Hematopoietic multipotent progenitor cell treated with erythropoietin and hydrocortisone succinate and interleukin-3 and kit ligand, for 6 days (in vitro differentiated cells): Measurements from ENCODE around the gene PLCH1.

Experiments used
- DNase-seq: peaks from one replicate; pipeline ENCODE4 v3.0.0-alpha.2; 2015

PLCH1 gene

DNA sequence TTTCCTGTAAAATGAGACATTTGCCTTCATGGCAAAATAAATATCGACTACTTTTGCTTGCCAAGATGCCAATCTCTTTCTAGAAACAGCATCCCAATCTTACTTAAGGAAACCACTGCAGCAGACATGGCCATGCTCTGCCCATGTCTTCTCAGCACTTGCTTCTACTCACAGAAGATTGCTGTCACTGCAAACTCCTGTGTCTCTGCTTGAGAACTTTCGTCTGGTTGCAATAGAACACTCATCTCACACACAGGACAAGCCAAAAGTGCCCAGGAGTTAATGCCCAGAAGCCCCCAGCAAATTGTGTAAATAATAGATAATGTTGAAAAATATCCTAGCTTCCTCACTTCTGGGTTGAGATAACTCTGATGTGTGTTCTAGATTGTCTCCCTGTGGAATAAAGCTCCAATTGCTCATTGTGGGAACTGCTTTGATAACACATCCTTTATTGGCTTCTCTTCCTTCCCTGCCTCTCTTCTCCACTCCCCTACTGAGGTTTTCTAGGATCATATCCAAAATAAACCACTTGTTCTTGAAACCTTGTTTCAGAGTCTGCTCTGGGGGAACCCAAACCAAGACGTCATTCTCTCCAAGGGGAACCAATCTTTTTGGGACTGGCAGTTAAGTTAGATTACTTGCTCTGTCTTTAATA lies 295.1 kb downstream of the PLCH1 start:
- DNase-seq: no peak

DNA sequence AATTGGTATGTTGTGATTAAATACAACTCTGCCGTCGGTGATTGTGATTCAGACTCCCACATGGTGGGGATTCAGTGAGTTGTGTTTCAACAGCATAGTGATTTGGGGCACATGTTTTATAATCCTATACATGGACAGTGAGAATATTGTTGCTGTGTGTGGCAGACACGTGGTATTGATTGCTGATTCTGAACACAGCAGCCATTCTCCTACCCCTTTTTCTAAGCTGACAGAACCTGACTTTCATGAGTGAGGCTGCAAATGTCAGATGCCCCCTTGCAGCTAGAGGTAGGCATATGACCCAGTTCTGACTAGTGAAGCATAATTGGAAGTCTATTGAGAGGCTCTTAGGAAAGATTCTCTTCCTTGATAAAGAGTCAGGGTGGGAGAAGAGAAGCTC lies 296.3 kb downstream of the PLCH1 start:
- DNase-seq: no peak

DNA sequence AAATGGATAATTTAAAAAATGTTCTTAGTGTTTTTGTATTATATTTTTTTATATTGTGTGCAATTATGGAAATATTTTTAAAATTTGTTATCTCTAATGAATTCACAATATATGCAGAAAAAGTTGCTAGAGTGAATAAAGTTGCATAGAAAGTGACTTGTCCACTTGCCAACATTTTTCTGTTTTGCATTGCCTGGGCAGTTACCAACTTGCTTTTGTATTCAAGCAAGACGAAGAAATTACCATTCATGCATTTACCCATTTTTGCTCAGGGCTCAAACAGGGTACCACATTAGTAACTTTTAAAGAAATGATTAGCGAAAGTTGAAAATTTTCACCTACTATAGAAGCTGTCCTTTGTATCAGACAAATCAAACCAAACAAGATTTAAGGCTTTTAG lies 298.5 kb downstream of the PLCH1 start:
- DNase-seq: no peak

DNA sequence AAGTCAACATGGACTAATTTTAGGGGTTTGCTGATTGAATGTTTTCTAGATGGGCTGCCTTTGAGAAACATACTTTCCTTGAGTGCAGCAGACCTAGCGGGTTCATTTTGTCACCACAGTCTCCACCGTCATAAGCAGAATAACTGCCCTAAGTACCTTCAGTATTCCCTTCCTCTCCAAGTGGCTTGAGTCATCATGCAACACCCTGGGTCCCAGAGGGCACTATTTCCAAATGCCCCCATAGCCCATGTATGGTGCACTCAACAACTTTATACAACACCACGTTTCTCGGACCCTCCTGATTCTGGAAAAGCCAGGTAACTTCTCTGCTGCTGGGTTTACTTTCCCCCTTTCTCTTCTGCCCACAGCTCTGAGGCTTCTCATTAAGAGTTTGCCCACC lies 300.1 kb downstream of the PLCH1 start:
- no peak for DNase-seq

DNA sequence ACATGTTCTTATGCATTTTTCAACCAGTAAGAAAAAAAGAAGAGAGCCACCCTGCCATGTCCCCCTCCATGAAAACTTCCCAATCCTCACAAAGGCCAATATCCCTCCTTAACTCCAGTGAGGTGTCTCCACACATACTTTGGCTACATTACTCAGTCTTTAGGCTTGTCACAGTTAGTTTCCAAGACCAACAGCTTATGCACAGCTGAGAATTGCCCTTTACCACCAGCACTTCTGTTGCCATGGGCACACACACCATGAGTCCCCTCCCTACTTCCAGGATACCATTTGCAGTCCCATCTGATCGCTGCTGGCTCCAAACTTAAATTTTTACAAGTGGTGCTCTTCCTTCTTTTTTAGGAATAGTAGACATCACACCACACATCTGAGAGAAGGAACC lies 301.1 kb downstream of the PLCH1 start:
- no peak for DNase-seq

DNA sequence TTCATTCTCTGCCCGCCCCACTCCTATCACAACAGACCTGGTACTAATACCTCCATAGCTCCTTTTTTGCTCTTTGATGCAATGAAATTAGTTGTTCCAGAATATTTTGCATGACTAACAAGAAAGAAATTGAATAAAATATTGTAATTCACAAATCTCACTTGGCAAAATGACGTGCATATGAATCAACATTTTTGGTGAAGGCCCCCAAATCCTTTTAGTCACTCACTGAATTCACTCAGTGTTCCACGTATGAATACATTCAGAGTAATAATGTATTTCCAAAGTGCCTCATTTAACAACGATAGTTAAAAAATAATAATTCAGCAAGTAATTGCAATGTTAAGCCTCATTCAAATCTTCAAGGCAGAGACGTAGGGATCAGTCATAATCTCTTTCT lies 302.8 kb downstream of the PLCH1 start:
- no peak for DNase-seq

DNA sequence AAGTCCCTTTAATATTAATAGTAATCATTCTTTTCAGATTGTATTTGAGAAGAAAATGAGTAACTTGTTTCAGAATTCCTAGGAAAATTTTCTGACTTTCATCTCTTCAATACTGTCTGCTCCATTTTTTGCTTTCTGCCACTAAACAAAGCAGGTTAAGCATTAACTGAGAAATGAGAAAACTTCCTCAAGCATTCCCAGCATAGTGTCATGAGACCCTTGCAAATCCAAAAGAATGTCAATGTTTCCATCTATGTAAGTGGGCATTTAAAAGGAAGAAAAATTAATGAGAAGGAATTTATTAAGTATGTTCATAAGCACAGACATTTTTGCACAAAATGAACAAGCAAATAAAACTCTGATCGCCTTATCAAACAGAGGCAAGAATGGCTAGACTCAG lies 303.4 kb downstream of the PLCH1 start:
- DNase-seq: no peak

DNA sequence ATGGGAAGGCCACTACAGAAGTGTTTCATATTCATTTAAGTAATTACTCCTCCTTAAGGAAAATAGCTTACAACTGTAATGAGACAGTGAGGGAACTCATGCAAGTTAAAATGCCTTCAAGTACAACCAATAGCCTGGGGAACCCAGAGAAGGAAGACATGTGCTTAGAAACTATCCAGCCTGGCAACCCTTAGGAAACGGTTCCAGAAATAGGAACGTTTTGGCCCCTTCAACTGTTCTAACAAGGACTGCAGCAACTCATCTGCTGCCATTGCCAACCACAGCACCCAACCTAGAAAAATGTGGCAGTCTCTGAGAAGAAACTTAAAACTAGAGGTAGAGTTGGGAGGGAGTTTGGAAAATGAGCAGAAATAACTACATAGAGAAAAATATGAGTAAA lies 303.8 kb downstream of the PLCH1 start:
- no peak for DNase-seq

DNA sequence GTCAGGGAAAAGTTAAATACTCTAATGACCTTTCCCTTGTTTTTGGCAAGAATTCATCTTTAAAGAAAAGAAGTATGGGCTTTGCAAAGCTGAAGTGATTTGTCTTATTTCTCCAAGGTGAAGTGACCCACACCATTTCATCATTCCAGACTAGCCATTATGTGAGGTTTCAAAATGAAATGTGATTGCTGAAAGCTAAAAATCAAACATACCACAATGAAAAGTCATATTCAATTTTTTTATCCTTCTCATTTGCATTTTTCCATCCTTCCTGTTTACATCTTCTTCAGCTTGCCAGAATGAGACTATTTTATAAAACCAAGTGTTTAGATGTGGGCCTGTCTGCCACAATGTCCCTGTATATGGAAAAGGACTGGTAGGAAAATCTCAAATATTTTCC lies 309.1 kb downstream of the PLCH1 start:
- no peak for DNase-seq

DNA sequence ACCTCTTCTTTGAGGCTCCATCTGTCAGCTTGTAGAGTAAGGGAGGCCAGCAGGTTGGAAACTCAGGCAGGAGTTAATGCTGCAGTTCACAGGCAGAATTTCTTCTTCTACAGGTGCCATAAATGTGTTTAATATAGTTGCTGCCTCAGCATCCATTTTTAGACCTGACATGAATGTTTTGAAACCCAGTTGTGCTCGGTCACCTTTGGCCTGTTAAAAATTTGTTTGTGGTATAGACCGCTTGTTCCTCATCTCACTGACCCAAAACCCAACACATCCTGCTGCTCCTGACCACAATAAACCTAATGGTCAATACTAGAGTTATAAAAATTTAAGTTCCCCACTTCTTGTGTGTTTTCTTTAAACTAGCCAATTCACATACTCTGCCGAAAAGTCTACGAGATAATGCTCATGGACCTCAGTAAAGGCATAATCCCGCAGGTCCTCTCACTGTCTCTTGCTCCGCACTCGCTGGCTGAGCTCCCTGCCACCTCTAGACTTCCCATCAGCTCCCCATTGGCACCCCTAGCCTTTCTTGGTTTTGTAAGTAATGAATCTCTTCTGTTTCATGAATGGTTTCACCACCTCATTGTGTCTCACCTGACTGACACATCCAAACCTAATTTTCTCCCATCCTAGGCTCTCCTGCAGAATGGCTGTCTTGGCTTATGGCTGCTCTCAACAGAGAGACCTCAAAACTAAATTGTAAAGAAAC lies 312.9 kb downstream of the PLCH1 start:
- peak; percentile 16 for DNase-seq

DNA sequence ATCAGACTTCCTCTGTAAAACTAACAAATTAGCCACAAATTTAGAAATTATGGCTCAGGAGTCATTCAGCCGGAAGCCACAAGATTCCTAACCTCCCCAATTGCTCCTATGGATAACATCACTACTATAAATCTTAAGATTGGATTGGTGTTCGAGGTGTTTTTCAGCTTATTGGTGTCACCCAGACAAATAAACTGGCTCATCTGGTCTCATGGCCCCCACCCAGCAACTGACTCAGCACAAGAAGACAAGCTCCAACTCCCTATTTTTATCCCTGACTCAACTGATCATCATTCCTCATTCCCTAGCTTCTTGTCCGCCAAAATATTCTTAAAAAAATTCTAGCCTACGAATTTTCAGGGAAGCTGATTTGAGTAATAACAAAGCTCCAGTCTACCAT lies 316.3 kb downstream of the PLCH1 start:
- DNase-seq: no peak

DNA sequence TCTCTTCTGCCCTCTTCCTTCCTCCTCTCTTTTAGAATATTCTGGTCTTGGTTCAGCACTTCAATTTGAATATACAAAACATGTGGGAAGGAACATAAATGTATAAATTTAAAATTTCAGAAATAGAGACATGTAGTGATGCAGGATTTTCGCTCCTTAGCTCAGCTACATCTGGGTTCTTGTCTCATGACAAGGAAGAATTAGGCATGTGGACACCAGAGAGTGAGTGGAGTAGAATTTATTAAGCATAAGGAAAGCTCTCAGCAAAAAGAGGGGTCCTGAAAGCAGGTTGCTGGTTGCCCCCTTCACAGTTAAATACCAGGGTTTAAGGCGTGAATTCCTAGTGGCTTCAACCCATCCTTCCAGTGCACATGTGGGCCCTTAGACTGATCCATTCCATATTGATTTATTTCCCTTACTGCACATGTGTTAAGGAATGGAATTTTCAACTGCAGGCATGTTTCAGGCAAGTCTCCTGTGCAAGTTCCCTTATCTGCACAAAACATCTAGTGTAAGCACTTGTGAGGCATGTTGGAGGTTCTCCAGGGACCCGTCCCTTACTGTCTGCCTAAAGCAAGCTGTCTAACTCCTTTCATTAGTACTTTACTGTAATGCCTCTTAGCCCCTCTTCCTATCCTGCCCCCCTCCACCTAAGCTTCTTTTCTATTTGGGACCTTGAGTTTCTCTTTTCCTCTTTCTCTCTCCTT lies 318.2 kb downstream of the PLCH1 start:
- peak; percentile 26 for DNase-seq

DNA sequence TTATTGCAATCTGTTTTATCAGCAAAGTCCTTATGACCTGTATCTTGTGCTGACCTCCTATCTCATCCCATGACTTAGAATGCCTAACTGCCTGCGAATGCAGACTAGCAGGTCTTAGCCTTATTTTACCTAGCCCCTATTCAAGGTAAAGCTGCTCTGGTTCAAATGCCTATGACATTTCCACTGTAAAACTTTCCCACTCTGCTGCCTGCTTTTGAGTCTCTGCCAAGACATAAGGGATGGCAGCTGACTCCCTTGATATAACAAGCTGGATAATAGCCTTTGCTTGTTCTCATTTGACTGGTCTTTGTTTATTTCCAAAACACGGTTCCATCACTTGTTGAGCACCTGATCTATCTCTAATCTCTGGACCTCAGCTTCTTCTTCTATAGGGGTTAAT lies 319.5 kb downstream of the PLCH1 start:
- DNase-seq: peak; percentile 16

DNA sequence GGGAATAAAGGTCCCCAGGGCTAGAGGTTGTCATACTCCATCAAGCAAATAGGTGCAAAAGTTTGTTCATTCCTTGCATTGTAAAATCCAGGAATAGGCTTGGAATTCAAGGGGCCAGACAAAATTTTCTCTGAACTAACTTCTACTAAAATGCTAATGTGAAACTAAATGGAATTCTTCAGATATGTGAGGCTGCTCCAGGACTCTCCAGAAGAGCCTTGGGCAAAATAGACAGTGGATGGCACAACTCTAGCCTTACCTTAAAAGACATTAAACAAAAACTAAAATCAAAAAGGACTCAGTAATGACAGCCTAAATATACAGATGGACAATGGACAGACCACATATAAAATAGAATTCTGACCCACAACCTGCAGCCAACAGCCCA lies 320.6 kb downstream of the PLCH1 start:
- DNase-seq: no peak

DNA sequence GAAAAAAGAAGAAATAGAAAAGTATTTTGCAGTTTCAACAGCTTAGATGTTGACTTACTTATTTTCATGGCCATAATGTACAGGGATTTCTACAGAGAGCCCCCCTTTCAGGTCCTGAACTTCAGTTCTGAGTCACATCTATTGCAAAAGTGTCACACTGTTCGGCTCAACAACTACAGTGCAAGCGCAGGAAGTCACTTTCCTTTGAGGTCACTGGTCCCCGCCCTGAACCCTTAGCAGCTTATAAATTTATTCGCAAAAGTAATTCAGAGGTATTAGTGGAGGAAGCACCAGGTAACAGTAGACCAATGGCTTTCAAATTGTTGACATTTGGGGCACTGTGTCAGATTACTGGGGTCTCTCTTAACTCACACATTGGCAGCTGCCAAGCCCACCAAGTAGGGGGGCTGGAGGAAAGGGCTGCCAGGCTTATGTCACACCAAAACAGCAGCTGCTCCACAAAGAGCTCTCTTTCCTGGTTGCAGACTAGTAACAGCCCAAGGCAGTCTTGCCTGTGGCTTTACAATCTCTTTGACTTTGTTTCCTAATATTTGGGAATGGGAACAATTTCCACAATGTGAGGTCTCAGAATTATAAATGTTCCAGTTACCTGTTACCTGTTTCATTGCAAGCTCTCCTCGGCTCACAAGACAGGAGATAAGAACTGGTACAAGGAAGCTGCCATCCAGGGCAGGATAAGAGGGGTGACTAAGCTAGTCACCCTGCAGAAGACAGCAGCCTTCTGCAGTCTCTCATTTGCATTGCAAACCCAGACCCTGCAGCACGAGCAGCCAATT lies 321.1 kb downstream of the PLCH1 start:
- DNase-seq: peak; percentile 16

DNA sequence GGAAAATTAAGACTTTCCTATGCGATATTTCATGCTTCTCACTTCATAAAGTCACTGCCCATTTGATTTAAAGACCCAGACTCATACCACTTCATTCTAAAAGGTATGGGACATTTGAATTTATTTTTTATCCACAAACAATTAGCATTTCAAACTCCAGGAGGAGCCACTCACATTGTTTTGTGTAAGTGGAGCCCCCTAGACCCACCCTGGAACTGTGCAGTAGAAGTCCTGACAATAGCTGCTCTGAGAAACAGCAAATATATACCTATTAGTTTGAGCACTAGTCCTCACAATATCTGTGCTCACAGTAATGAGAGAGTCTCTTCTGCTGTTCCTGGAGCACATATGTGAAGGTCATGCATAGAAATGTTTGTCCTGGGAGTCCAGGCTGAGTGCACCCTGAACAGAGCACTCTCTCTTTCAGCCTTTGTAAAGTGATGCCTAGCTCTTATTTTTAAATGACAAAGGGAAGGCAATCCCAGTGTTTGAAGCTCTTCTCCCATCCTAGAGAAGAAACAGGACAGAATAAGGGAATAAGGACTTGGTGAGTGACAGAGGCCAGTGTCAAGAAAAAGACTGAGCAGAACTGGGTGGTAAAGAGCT lies 323.9 kb downstream of the PLCH1 start:
- peak; percentile 13 for DNase-seq

DNA sequence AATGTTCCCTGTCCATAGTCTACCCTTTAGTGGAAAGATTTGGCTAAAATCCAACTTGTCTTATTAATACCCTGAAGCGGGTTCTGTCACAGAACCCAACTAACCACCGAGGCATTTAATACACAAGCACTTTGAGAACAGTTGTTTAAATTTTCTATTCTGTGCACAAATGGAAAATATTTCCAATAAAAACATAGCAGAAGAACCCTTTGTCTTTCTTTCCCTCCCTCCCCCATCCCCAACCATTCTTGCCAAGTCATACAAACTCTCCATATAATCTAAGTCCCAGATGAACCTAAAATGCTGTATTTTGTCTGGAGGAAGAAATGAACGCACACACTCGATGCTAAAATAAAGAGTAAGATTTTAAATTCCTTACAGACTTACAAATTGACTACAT lies 324.5 kb downstream of the PLCH1 start:
- no peak for DNase-seq

DNA sequence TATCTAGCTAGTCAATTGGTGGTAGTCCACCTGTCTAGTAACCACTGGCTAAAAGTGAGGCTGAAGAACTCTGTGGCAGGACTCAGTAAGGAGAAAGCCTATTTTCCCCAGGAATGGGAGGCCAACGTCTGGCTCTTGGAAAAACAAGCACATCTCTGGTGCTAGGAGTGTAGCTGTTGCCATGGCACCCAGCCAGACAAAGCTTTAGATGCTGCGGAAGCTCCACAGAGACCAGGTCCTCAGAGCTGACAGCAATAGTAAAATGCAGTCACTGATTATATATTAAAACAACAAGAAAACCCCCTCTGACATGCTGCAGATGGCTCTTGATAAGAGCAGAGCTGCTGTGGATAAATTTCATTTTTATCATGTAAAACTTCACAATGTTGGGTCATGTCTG lies 326.5 kb downstream of the PLCH1 start:
- DNase-seq: no peak

DNA sequence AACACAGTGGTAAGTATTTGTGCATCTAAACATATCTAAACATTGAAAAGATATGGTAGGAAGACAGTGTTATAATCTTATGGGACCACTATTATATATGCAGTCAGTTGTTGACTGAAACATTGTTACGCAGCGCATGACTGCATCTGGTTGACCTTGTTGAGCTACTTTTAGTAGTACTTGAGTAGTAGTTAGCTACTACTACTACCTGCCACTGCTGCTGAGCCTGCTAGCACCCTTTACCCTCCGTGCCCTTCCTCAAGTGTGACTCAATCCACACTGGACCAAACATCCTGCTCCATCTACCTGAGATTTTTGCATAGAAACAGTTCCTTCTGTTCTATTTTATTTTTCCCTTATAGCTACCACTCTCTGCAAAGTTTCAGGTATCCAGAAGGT lies 327.8 kb downstream of the PLCH1 start:
- DNase-seq: no peak

DNA sequence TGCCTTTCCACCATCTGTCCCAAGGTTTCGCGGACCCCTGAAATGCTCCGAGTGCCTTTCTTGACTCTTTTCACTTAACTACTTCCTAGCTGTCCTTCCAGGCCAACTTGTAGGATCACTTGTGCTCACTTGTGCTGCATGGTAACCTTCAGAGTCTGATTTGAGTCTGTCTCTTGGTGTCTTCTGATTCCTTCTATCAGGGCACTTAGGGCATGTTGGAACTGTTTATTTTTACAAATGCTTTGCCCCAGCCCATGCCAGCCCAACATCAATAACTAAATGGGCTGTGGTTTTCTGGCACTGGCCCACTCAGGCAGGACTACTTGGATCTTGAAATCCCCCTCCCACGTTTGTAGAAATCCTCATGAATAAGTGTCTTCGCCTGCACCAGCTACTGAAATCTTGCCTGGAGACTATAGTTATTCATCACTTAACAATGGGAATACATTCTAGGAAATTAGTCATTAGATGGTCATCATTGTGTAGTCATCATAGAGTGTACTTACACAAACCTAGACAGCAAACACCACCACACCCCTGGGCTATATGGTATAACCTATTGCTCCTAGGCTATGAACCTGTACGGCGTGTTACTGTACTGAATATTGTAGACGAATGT lies 328.3 kb downstream of the PLCH1 start:
- DNase-seq: no peak

DNA sequence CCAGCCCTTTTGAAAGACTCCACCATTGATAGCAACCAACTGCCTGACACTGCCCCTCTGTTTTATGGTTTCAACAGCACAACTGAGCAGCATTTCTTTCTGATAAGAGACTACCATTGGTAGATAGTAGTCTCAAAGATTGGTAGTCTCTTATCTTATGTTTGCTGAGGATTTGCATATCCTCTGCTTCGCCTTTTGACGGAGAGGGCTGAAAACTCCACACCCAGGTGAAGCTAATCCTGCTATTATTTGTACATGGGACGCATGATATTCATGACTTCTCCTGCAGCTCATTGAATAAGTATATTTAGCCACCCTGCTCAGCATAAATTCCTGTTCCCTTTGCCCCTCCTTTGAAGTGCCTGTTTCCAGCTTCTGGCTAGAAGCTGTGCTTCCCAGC lies 332.0 kb downstream of the PLCH1 start:
- no peak for DNase-seq

DNA sequence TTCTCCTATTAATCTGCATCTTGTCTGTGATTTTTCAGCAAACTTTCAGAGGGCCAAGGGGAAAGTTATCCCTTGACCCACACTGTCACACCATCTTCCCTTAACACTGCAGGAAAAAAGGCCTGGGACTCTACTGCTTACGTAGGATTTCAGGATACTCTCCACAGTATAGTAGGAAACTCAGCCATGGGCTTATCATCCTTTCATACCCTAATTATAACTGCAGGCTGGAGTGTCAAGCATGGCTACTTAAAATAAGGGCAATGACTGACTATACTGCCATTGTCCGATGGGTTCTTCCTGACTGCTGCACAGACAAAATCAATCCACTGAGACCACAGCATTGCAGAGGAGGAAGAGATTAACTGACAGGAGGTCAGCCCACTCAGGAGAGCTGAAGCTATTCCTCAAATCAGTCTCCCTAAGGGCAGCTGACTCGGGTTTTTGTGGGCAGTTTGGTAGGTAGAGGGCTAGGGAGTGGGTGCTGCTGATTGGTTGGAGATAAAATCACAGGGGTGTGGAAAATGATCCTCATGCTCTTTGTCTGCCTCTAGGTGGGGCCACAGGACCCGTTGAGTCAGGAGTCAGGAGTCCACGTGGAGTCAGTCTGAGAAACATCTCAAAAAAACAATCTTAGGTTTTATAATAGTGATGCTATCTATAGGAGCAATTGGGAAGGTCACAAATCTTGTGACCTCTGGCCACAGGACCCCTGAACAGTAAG lies 333.2 kb downstream of the PLCH1 start:
- no peak for DNase-seq
